22Rv1 (cell line): ENCODE results near the gene EML3.

Experiments used
- H3K27ac ChIP-seq: fragments of 450-650 bp; 2 replicates; pipeline ENCODE4 v1.5.1; 2017
- ZFX ChIP-seq: fragments of 450-650 bp; IDR thresholded peaks from 2 replicates; pipeline ENCODE4 v1.6.1; 2017; ENCODE audit warnings: antibody characterized with exemption, borderline replicate concordance
- TF ChIP-seq, protein P1 (sequence below): fragments of 450-650 bp; IDR thresholded peaks from 2 replicates; pipeline ENCODE4 v1.5.1; 2017; ENCODE audit warnings: mild to moderate bottlenecking

Gene EML3

DNA sequence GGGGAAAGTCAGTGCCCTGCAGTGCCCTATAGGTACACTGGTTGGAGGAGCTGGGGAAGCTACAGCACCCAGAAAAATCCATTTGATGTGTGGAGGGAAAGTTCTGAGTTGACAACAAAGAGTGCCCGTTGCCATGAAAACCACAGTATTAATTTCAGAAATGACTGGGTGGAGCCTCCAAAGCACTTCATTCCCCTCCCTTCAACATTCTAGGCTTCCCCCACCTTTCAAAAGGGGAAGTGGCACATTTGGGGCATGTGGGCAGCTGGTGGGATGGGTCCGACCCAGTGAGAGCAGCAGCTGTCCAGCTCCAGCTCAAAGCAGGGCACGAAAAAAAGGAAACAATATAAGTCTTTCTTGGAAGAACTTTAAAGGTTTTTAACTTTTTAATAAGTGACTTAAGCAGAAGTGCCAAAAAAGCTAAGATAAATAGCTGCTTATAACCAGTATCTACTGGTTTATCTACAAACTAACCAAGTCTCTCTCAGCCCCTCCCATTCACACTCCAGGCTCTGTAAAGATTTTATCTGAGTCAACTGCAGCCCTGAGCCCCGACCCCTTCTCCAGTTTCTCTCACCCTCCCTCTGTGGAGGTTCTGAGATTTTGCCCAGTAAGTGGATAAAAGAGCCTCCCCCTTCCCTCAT, 57.0 kb downstream of the EML3 start:
- H3K27ac ChIP-seq, result peak overlapping the region; percentile 79
- TF ChIP-seq, protein P1, sequence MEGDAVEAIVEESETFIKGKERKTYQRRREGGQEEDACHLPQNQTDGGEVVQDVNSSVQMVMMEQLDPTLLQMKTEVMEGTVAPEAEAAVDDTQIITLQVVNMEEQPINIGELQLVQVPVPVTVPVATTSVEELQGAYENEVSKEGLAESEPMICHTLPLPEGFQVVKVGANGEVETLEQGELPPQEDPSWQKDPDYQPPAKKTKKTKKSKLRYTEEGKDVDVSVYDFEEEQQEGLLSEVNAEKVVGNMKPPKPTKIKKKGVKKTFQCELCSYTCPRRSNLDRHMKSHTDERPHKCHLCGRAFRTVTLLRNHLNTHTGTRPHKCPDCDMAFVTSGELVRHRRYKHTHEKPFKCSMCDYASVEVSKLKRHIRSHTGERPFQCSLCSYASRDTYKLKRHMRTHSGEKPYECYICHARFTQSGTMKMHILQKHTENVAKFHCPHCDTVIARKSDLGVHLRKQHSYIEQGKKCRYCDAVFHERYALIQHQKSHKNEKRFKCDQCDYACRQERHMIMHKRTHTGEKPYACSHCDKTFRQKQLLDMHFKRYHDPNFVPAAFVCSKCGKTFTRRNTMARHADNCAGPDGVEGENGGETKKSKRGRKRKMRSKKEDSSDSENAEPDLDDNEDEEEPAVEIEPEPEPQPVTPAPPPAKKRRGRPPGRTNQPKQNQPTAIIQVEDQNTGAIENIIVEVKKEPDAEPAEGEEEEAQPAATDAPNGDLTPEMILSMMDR, result no peak
- TF ChIP-seq ZFX, result no peak

DNA sequence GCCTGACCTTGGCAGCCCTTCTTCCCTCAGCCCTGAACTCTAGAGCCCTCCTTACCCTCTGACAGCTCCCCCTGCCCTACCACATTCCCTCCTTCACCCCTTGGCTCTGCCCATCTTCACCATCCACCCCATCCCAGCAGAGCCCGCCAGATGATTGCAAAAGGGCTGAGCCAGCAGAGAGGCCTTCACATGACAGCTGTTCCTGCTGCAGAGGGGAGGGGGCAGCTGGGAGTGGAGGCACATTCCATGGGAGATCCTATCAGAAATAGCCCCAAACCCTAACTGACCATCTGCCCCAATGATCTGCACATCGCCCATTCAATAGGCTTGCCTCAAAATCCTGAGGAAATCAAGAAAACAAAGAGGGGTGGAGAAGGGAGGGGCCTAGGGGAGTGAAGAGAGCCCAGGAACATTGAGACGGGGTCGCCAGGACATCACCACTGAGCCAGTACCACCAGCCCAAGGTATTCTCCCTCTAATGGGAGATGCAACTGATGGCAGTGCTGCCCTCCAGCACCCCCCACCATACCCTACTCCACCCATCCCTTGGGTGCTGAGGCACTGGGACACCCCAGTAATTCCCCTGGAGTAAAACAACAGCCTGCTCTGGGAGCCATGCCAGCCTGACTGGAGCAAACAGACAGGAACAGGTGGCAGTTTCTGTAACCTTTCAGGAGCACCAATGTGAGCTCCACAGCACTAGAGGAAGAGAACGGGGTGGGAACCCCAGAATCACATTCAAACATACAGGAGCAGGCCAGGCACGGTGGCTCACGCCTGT, 58.0 kb downstream of the EML3 start:
- H3K27ac ChIP-seq, result peak overlapping the region; percentile 83; the same call in 1 of the 2 replicates

DNA sequence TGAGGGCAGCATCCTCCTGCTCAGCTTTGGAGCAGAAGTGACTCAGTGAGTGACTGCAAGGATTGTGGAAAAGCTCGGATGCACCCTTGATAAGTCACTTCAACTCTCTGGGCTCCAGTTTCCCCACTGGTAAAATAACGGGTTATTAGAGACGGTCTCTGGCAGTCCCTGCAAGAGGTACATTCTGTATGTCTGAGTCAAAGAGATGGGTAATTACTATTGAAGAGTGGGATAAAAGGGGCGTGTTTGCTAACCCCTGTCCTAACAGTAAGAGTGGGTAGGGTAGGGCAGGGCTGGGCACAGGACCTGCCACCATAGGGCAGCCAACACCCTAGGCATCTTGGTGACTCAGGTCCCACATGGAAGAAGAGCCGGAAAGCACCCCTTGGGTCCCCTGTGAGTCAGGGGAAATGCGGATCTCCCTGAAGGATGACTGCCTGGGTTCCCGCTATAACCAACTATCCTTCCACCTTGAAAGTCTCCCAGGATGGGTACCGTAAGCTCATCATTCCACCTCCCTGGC, 58.7 kb downstream of the EML3 start:
- peak overlapping the region; percentile 83 for H3K27ac ChIP-seq

More for the DNA sequence above, 58.0 kb downstream of the EML3 start:
- no peak for TF ChIP-seq ZFX

DNA sequence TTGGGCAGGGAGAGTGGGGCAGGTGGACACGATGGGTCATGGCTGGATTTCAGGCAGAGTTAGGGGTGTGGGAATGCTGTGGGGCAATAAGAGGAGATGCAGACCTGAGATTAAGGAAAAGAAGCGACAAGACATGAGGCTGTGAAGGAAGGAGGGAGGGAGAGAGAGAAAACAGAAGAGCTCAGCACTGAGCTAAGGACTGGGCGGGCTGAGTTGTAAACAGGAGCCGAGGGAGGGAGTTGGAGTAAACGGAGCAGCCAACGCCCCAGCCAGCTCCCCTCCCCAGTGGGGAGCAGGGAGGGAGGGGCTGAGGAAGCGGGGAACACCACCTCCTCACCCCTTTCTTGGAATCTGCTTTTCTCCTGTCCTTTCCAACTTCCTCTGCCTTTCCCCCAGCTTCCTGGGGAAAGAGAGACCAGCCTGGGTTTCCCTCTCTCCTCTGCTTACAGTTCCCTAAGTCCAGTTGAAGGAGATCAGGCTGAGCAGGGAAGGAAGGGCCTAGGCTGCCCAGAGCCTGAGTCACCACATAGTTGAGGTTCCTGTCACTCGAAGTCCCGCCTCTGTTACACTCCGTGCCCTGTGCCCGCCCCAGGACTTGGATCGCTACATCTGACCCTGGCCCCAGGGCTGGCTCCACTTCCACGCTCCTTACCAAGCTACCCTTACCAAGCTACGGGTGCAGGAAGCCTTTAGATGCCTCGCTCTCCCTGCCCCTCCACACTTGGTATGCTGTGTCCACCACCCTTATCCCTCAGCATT, 59.3 kb downstream of the EML3 start:
- peak overlapping the region; percentile 83 for H3K27ac ChIP-seq
- TF ChIP-seq, protein P1, result no peak
- no peak for TF ChIP-seq ZFX

More for the DNA sequence above, 58.7 kb downstream of the EML3 start:
- TF ChIP-seq, protein P1, result no peak
- TF ChIP-seq ZFX, result no peak

DNA sequence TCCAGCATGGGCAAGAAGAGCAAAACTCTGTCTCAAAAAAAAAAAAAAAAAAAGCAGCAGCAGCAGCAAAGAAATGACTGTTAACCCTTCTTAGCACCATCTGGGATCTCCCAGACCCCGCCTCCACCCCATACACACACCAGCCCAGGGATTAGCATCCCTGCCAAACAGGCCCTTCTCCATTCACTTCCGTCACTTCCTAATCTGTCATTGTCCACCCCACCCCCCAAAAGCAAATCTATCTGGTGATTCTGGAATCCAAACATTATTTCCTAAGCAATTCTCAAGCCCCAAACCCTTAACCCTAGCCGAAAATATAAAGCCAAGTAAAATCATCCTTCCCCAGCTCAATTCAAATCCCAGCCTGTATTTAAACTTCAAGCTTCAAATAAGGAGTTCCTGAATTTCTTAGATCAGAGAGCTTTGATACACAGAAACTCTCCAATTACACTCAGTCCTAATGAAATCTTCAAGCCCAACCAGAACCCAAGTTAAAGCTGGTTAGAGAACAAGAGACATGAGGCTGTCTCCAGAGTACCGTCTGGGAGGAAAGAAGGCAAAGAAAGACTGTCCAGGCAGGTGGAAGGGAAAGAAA, 60.0 kb downstream of the EML3 start:
- peak overlapping the region; percentile 83 for H3K27ac ChIP-seq
- TF ChIP-seq, protein P1, result no peak
- no peak for TF ChIP-seq ZFX
